DOHH2 (cell line): ENCODE data around the gene SPANXN3.
"Not testable (repeated sequence)": the region's sequence is repeated elsewhere in the genome, so short reads cannot be mapped to it uniquely, and the experiment has no call there.

ENCODE experiments used
- H3F3A ChIP-seq: fragments of 200-600 bp; sonication (generic), shearing (Covaris generic); 2 replicates; pipeline ENCODE4 v1.6.0; 2016; ENCODE audit warnings: antibody characterized with exemption, mild to moderate bottlenecking; ENCODE audit not compliant: control insufficient read depth, insufficient read depth
- H3K27ac ChIP-seq: fragments of 200-600 bp; sonication (generic); 2 replicates; pipeline ENCODE4 v1.5.1; 2014; ENCODE audit warnings: low read depth, mild to moderate bottlenecking, low read length, moderate library complexity
- H3K27me3 ChIP-seq: fragments of 200-600 bp; sonication (generic); 2 replicates; pipeline ENCODE4 v1.6.1; 2014; ENCODE audit warnings: mild to moderate bottlenecking, low read length, mixed read lengths; ENCODE audit not compliant: control insufficient read depth
- H3K36me3 ChIP-seq: fragments of 200-600 bp; sonication (generic); 2 replicates; pipeline ENCODE4 v1.6.1; 2014; ENCODE audit warnings: mild to moderate bottlenecking, low read length, moderate library complexity, mixed read lengths; ENCODE audit not compliant: control insufficient read depth
- H3K4me1 ChIP-seq: fragments of 200-600 bp; sonication (generic); 2 replicates; pipeline ENCODE4 v1.6.1; 2014; ENCODE audit warnings: mild to moderate bottlenecking, low read length, mixed read lengths; ENCODE audit not compliant: control insufficient read depth
- H3K4me2 ChIP-seq: fragments of 200-600 bp; sonication (generic); 2 replicates; pipeline ENCODE4 v1.6.0; 2014; ENCODE audit warnings: mild to moderate bottlenecking, low read length, moderate library complexity
- H3K4me3 ChIP-seq: fragments of 200-600 bp; sonication (generic); 2 replicates; pipeline ENCODE4 v1.5.1; 2014; ENCODE audit warnings: mild to moderate bottlenecking, low read length, mixed read lengths
- H3K79me2 ChIP-seq: fragments of 200-600 bp; sonication (generic); 2 replicates; pipeline ENCODE4 v1.6.1; 2014; ENCODE audit warnings: mild to moderate bottlenecking, low read length, mixed read lengths; ENCODE audit not compliant: control insufficient read depth
- H3K9me2 ChIP-seq: fragments of 200-600 bp; sonication (generic); replicated peaks from 2 replicates; pipeline ENCODE4 v1.6.1; 2014; ENCODE audit warnings: mild to moderate bottlenecking, low read length, mixed read lengths; ENCODE audit not compliant: control insufficient read depth
- H3K9me3 ChIP-seq: fragments of 200-600 bp; sonication (generic); 2 replicates; pipeline ENCODE4 v1.6.1; 2014; ENCODE audit warnings: antibody characterized with exemption, low read length, mixed read lengths; ENCODE audit not compliant: control insufficient read depth, insufficient read depth
- H4K20me1 ChIP-seq: fragments of 200-600 bp; sonication (generic); 2 replicates; pipeline ENCODE4 v1.6.0; 2014; ENCODE audit warnings: low read depth, mild to moderate bottlenecking, antibody characterized with exemption, low read length, moderate library complexity; ENCODE audit not compliant: control insufficient read depth, insufficient read depth
- CTCF ChIP-seq: fragments of 200-600 bp; sonication (generic); IDR thresholded peaks from one replicate; pipeline ENCODE4 v1.5.1; 2014; ENCODE audit warnings: antibody characterized with exemption, mild to moderate bottlenecking, low read depth, low read length; ENCODE audit not compliant: poor library complexity, severe bottlenecking
- EZH2phosphoT487 ChIP-seq: fragments of 200-600 bp; sonication (generic); IDR thresholded peaks from 2 replicates; pipeline ENCODE4 v1.6.1; 2017; ENCODE audit warnings: borderline replicate concordance, mild to moderate bottlenecking, antibody characterized with exemption, low read length, moderate library complexity, mixed read lengths

SPANXN3 gene

GRCh38 chrX:143517375-143517774, at the start of gene SPANXN3:
SPANXN3 (minus strand) TSS chrX:143517475; CDS start chrX:143517391, 84 bp downstream.
- H3K9me2 ChIP-seq, H3K36me3 ChIP-seq, H3F3A ChIP-seq, H3K4me1 ChIP-seq, H3K9me3 ChIP-seq, H3K79me2 ChIP-seq, H3K27ac ChIP-seq, H3K27me3 ChIP-seq, H4K20me1 ChIP-seq, H3K4me3 ChIP-seq, H3K4me2 ChIP-seq: not testable (repeated sequence)

DNA sequence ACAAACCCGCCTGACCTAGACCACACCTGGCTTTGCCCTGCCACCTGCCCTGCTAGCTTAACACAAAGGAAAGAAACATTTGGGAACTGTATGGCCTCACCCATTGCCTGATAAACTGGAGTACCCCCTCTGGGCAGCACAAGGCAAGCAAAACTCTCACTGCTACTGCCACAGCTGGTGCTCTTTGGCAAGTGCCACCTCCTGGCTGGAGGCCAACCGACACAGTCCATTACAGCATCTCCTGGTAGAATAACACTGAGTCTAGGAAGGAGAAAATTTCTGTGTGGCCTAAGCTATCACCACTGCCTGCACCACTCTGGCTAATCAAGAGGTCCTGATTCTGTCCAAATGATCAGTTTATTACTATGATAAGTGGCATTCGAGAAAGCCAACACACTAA, 18.9 kb upstream of the SPANXN3 start:
- no peaks in the 10 kb centered on the region for H3F3A ChIP-seq
- H3K9me3 ChIP-seq, result no peaks in the 10 kb centered on the region
- H3K4me2 ChIP-seq, result no peak overlapping the region
- no peaks in the 10 kb centered on the region for H3K36me3 ChIP-seq
- H3K27me3 ChIP-seq, result no peaks in the 10 kb centered on the region
- H3K27ac ChIP-seq, result no peak overlapping the region
- H3K4me3 ChIP-seq, result no peak overlapping the region
- H3K4me1 ChIP-seq, result no peaks in the 10 kb centered on the region
- no peaks in the 10 kb centered on the region for H4K20me1 ChIP-seq
- H3K9me2 ChIP-seq, result no peaks in the 10 kb centered on the region
- no peak for TF ChIP-seq EZH2phosphoT487
- TF ChIP-seq CTCF, result no peak
- no peaks in the 10 kb centered on the region for H3K79me2 ChIP-seq

DNA sequence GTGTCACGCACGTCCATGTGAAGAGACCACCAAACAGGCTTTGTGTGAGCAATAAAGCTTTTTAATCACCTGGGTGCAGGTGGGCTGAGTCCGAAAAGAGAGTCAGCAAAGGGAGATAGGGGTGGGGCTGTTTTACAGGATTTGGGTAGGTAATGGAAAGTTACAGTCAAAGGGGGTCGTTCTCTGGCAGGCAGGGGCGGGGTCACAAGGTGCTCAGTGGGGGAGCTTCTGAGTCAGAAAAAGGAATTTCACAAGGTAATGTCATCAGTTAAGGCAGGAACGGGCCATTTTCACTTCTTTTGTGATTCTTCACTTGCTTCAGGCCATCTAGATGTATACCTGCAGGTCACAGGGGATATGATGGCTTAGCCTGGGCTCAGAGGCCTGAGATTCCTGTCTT, 15.1 kb downstream of the SPANXN3 start:
- H4K20me1 ChIP-seq, H3K27me3 ChIP-seq, H3K9me2 ChIP-seq, H3K4me1 ChIP-seq, H3K27ac ChIP-seq, H3K4me3 ChIP-seq, H3K79me2 ChIP-seq, H3F3A ChIP-seq, H3K36me3 ChIP-seq, H3K4me2 ChIP-seq, H3K9me3 ChIP-seq: not testable (repeated sequence)

- no peak for TF ChIP-seq CTCF
- no peak for TF ChIP-seq EZH2phosphoT487
Measured at GRCh38 chrX:143500751-143501150, 16.5 kb downstream of the SPANXN3 start.

More at GRCh38 chrX:143500751-143501150, 16.5 kb downstream of the SPANXN3 start:
- Histone ChIP-seq H3K36me3 (no peaks in the 10 kb centered on the region), H3K9me3 (no peaks in the 10 kb centered on the region), H3K4me1 (no peaks in the 10 kb centered on the region), H3K27ac (no peak overlapping the region), H3K4me2 (no peak overlapping the region), H4K20me1 (no peaks in the 10 kb centered on the region), H3K4me3 (no peak overlapping the region), H3F3A (no peaks in the 10 kb centered on the region), H3K9me2 (no peaks in the 10 kb centered on the region), H3K79me2 (no peaks in the 10 kb centered on the region), H3K27me3 (no peaks in the 10 kb centered on the region)
